HG03196 (cell line): ENCODE results near the gene HOXA13.

Experiments
- ATAC-seq: cut with Tn5 transposase; IDR thresholded peaks from one replicate; pipeline ENCODE4 v1.9.1; 2021; ENCODE audit not compliant: unreplicated experiment

The HOXA13 gene

DNA sequence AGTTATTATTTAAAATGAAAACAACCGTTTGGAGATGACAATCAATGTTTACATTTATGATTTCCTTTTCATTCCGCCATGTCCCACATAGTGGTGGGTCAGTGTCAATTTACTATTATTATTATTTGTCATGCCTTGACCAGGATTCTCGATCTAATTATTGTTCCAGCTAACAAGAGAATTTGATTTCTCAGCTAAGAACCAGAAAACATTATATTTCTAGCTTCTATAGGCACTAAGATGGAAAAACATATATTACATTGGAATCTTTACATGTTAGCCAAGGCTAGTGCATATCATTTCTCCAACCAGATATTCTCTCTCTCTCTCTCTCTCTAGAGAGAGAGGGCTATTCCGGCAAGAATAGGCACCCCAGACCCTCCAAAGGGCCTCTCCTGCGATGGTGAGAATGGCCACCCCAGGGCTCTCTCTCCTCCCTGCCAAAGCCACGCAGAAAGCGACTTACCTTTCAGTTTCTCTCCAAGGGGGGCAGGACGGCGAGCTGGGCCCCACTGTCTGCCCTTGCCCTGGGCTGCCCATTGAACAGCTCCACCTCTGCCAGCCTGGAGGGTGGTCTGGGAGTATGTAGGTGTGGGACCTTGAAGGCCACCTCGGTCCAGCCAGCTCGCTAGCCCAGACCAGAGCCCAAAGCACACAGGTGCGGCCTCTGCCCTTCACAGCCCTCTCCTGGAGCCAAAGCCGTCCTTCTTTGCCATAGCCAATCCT is 49.9 kb downstream of the HOXA13 start:
- no peak for ATAC-seq

DNA sequence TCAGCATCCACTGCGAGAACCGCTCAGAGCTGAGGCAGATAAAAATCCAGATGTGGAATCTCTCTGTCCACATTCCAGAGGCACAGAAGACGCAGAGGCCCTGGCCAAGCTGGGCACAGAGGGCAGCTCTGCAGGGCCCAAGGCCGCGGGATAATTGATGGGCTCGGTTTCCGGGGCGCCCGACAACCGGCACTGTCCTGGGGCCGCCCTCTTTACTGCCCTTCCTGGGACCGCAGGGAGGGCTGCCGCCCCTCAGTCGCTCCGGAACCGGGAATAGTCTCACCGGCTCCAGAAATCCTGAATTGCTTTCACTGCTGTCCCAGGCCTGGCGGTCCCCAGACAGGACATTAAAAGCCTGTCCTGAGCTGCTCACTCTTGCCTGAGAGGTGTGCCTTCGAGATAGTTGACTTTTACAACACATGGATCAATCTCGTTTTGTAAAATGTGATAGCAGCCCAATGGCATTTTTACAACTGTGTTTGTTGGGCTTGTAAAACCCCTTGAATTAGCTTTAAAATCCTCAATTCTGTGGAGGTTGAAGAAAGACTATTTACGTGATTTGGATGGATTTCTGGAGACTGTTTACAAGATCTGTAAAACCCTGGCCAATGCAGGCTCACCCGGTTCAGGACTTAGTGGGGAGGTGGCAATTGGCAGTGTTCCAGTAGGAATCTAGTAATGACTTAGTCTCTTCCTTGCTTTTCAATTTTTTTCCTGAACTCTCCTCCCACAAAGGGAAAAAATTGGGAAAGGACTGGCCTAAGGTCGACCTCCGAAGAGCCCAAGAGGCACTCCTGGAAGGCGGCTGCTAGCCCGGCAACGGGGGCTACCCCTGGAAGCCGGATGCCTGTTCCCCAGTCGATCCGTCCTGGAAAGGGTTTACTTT is 50.9 kb downstream of the HOXA13 start:
- no peak for ATAC-seq

- ATAC-seq = no peak
These were observed 51.7 kb downstream of the HOXA13 start for GRCh38 chr7:27148031-27148755.

- no peak for ATAC-seq
These were observed 52.5 kb downstream of the HOXA13 start, which contains the start of gene HOXA6 for GRCh38 chr7:27147199-27148030. TSS of gene HOXA6 (minus strand) at chr7:27147774. CDS start at chr7:27147749, 25 bp downstream.

DNA sequence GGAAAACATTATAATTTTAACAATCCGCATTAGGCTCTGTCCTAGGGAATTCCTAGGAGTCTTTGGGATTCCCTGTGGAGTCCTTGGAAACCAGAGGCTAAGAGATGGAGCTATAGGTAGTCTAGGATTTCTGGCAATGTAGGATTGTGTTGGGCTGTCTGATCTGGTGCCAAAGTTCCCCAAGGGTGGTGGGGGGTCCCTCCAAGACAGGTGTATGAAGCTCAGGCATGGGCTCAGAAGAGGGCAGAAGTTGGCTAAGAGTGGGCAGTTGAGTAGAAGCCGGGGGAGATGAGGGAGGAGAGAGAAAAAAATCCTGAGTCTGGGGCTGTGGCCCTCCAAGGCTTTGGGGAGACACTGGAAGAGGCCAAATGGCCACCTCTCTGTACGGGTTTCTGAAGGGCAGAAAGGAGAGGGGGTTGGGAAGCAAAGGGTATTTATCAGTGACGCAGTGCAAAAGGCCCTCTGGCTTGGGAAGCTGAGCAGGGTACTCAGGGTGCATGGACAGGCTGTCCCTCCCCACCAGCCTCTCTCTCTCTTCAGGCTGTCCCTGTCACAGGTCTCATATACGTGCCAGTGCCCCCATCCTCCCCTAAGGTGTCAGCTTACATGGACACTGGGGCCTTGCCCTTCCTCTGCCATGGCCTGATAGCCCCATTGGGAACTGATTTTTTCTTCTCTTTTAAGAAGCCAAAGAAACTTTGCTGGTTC is 53.2 kb downstream of the HOXA13 start:
- ATAC-seq = no peak

- no peak for ATAC-seq
These were observed 53.9 kb downstream of the HOXA13 start for GRCh38 chr7:27145914-27146412.

DNA sequence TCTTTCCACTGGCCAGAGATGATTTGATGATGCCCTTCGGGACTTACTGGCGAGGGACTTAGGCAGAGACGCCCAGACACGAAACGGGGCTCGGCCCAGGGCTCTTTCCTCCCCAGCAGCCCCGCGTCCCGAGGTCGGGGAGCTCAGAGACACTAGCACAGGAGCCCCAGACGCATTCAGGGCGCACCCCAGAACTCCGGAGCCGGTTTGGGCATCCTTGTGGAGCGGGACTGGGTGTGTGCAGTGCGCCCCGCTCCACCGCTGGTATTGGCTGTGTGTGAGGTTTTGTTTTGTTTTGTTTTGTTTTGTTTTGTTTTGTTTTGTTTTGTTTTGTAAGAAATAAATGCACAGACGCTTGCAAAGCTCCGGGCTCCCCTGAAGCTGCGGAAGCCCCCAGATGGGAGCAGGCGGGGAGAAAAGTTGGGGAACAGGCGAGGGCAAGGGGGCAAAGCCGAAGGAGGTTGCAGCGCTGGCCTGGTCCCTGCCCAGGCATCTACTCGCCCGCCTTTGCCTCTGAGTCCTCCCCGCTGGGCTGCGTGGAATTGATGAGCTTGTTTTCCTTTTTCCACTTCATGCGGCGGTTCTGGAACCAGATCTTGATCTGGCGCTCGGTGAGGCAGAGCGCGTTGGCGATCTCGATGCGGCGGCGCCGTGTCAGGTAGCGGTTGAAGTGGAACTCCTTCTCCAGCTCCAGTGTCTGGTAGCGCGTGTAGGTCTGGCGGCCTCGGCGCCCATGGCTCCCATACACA is 54.6 kb downstream of the HOXA13 start:
- ATAC-seq = no peak

GRCh38 chr7:27144781-27145164 is 55.1 kb downstream of the HOXA13 start:
- ATAC-seq = no peak
